ENCODE results near the gene OMG. TPM values are rescaled to one million over a fixed set of nuclear protein-coding genes. Genes with fewer than 3 reads are reported as not detected.

The OMG gene
- total RNA-seq, 2 donors from 2014 or later = not detected

DNA sequence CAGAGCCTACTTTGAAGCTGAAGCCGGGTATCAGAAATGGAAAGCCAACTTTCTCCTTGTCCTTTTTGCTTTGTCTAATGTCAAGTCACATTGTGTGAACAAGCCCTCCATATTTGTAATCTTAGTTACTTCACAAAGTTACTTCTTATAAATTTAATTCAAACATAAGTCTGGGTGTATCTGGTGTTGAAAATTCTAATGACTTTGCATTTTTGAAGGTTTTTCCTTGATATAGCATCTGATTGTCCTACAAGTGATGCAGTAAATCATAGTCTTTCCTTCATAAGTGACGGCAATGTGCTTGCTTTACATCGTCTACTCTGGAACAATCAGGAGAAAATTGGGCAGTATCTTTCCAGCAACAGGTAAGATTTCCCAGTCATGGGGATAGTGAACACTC, 36.9 kb downstream of the OMG start:
- Mint-ChIP-seq H3K27ac (peak overlapping the region; percentile 26), H3K36me3 (ENCODE audit: low read depth) (peaks cover 29% of the 10 kb centered on the region), H3K9me3 (no peaks in the 10 kb centered on the region), H3K4me1 (no peaks in the 10 kb centered on the region), H3K4me3 (no peak overlapping the region), H3K27me3 (ENCODE audit: insufficient read depth) (no peaks in the 10 kb centered on the region)
- H3K9ac ChIP-seq (ENCODE audit: extremely low read depth, low read length, poor library complexity, severe bottlenecking) = no peak overlapping the region
- H3K4me1 ChIP-seq (ENCODE audit: control insufficient read depth, insufficient read depth, low read length) = no peaks in the 10 kb centered on the region
- no peak overlapping the region for H3K27ac ChIP-seq (ENCODE audit: low read depth, low read length)
- H3K36me3 ChIP-seq (ENCODE audit: control insufficient read depth, insufficient read depth, low read length) = peaks cover 49% of the 10 kb centered on the region
- 93 to 100% methylated on average over 3 of the region's 3 CpGs for WGBS, 2 experiments (ENCODE audit: insufficient coverage in 1 of 2, insufficient read length in 1 of 2)
- H3K9me3 ChIP-seq (ENCODE audit: control insufficient read depth, low read length) = no peaks in the 10 kb centered on the region
- no peak overlapping the region for H3K4me3 ChIP-seq (ENCODE audit: low read length)
- TF ChIP-seq, protein P1, sequence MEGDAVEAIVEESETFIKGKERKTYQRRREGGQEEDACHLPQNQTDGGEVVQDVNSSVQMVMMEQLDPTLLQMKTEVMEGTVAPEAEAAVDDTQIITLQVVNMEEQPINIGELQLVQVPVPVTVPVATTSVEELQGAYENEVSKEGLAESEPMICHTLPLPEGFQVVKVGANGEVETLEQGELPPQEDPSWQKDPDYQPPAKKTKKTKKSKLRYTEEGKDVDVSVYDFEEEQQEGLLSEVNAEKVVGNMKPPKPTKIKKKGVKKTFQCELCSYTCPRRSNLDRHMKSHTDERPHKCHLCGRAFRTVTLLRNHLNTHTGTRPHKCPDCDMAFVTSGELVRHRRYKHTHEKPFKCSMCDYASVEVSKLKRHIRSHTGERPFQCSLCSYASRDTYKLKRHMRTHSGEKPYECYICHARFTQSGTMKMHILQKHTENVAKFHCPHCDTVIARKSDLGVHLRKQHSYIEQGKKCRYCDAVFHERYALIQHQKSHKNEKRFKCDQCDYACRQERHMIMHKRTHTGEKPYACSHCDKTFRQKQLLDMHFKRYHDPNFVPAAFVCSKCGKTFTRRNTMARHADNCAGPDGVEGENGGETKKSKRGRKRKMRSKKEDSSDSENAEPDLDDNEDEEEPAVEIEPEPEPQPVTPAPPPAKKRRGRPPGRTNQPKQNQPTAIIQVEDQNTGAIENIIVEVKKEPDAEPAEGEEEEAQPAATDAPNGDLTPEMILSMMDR (conservative IDR thresholded peaks at IDR 0.05) = no peak
- no peak for DNase-seq
- no peaks in the 10 kb centered on the region for H3K27me3 ChIP-seq (ENCODE audit: control insufficient read depth, insufficient read depth, low read length, poor library complexity, severe bottlenecking)

DNA sequence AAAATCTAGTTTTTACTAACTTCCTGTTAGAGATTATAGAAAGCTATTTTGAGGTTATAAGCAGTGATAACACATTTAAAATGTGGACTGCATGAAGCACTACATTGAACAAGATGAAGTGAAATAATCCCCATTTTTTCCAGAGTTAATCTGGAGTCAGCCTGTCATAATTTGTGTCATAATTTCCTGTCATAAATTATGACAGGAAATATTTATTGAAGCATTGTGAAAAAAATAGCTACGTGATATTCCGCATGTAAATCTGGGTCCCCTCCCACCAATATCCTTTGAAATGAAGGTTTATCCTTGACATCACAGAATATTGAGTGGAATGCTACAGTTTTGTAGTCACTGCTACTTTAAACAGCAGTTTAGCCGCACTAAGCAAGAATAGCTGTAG, 40.1 kb downstream of the OMG start:
- Histone ChIP-seq H3K27me3 (ENCODE audit: control insufficient read depth, insufficient read depth, low read length, poor library complexity, severe bottlenecking) (no peaks in the 10 kb centered on the region), H3K4me1 (ENCODE audit: control insufficient read depth, insufficient read depth, low read length) (no peaks in the 10 kb centered on the region), H3K27ac (ENCODE audit: low read depth, low read length) (no peak overlapping the region), H3K9ac (ENCODE audit: extremely low read depth, low read length, poor library complexity, severe bottlenecking) (no peak overlapping the region), H3K36me3 (ENCODE audit: control insufficient read depth, insufficient read depth, low read length) (peaks cover 51% of the 10 kb centered on the region), H3K9me3 (ENCODE audit: control insufficient read depth, low read length) (no peaks in the 10 kb centered on the region), H3K4me3 (ENCODE audit: low read length) (no peak overlapping the region)
- H3K36me3 Mint-ChIP-seq (ENCODE audit: low read depth) = peaks cover 20% of the 10 kb centered on the region
- no peaks in the 10 kb centered on the region for H3K9me3 Mint-ChIP-seq
- no peaks in the 10 kb centered on the region for H3K4me1 Mint-ChIP-seq
- WGBS, 2 experiments (ENCODE audit: insufficient coverage in 1 of 2, insufficient read length in 1 of 2) = 93 to 98% methylated on average over 2 to 3 of the region's 3 CpGs
- TF ChIP-seq, protein P1 (conservative IDR thresholded peaks at IDR 0.05) = no peak
- no peak overlapping the region for H3K27ac Mint-ChIP-seq
- H3K4me3 Mint-ChIP-seq = no peak overlapping the region
- DNase-seq = no peak
- H3K27me3 Mint-ChIP-seq (ENCODE audit: insufficient read depth) = no peaks in the 10 kb centered on the region

DNA sequence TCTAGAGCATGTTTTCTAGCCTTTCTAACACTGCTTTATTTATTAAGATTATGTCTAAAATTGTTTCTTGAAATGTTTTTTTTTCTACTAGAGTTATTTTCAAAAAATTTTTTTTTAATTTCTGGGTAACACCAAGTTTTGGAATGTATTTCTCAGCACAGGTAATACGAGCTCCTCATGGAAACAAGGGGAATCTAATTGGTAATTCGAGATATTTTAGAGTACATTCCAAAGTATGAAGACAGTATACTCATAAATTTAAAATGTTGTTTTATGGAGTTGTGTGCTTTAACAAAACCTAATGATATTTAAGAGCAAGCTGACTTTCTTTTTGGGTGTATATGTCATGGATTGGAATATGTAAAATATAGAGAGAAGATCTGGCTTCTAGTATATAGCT, 42.4 kb downstream of the OMG start:
- TF ChIP-seq, protein P1 (conservative IDR thresholded peaks at IDR 0.05) = no peak
- Mint-ChIP-seq H3K9me3 (no peaks in the 10 kb centered on the region), H3K36me3 (ENCODE audit: low read depth) (peaks cover 10% of the 10 kb centered on the region), H3K27ac (no peak overlapping the region), H3K4me3 (no peak overlapping the region), H3K4me1 (peaks cover under 1% of the 10 kb centered on the region), H3K27me3 (ENCODE audit: insufficient read depth) (no peaks in the 10 kb centered on the region)
- Histone ChIP-seq H3K9ac (ENCODE audit: extremely low read depth, low read length, poor library complexity, severe bottlenecking) (no peak overlapping the region), H3K4me1 (ENCODE audit: control insufficient read depth, insufficient read depth, low read length) (no peaks in the 10 kb centered on the region), H3K36me3 (ENCODE audit: control insufficient read depth, insufficient read depth, low read length) (peaks cover 48% of the 10 kb centered on the region), H3K27me3 (ENCODE audit: control insufficient read depth, insufficient read depth, low read length, poor library complexity, severe bottlenecking) (no peaks in the 10 kb centered on the region), H3K27ac (ENCODE audit: low read depth, low read length) (no peak overlapping the region), H3K9me3 (ENCODE audit: control insufficient read depth, low read length) (no peaks in the 10 kb centered on the region), H3K4me3 (ENCODE audit: low read length) (no peak overlapping the region)
- WGBS, 2 experiments (ENCODE audit: insufficient coverage in 1 of 2, insufficient read length in 1 of 2) = 88 to 100% methylated on average over 2 of the region's 2 CpGs
- DNase-seq = no peak
